Osteocyte (in vitro differentiated cells): Measurements from ENCODE around the gene RAD51AP1. TPM values are rescaled to one million over a fixed set of nuclear protein-coding genes. Genes with fewer than 3 reads are reported as not detected.

Experiments used
- DNase-seq: peaks from one replicate; pipeline ENCODE4 v3.0.0; 2021; ENCODE audit warnings: mixed read lengths; ENCODE audit not compliant: unreplicated experiment; ENCODE audit errors: extremely low spot score
- H3K27ac Mint-ChIP-seq: one replicate; pipeline ENCODE4 v1.8.0; 2021; ENCODE audit warnings: mild to moderate bottlenecking, mixed read lengths; ENCODE audit not compliant: unreplicated experiment
- H3K27me3 Mint-ChIP-seq: one replicate; pipeline ENCODE4 v1.8.0; 2021; ENCODE audit warnings: mixed read lengths; ENCODE audit not compliant: unreplicated experiment
- H3K36me3 Mint-ChIP-seq: one replicate; pipeline ENCODE4 v1.8.0; 2021; ENCODE audit warnings: mixed read lengths; ENCODE audit not compliant: unreplicated experiment
- H3K4me1 Mint-ChIP-seq: one replicate; pipeline ENCODE4 v1.8.0; 2021; ENCODE audit warnings: mixed read lengths; ENCODE audit not compliant: unreplicated experiment
- H3K4me3 Mint-ChIP-seq: one replicate; pipeline ENCODE4 v1.8.0; 2021; ENCODE audit warnings: mild to moderate bottlenecking, moderate library complexity, mixed read lengths; ENCODE audit not compliant: unreplicated experiment
- H3K9me3 Mint-ChIP-seq: one replicate; pipeline ENCODE4 v1.8.0; 2021; ENCODE audit warnings: mixed read lengths; ENCODE audit not compliant: unreplicated experiment
- CTCF ChIP-seq: fragments of 200-600 bp; sonication (generic); IDR thresholded peaks from 2 replicates; pipeline ENCODE4 v1.5.0; 2021; ENCODE audit warnings: antibody characterized with exemption, mild to moderate bottlenecking, moderate library complexity
- long read RNA-seq: library from polyadenylated mRNA; unstranded; transcript quantifications from one replicate; pipeline ENCODE4 v2.0.0, GENCODE V29; 2021
- total RNA-seq: library from RNA; stranded (reverse); gene quantifications from 2 replicates; pipeline ENCODE4 v1.2.1, GENCODE V29; 2021

RAD51AP1 gene, protein sequence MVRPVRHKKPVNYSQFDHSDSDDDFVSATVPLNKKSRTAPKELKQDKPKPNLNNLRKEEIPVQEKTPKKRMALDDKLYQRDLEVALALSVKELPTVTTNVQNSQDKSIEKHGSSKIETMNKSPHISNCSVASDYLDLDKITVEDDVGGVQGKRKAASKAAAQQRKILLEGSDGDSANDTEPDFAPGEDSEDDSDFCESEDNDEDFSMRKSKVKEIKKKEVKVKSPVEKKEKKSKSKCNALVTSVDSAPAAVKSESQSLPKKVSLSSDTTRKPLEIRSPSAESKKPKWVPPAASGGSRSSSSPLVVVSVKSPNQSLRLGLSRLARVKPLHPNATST
- total RNA-seq: 4.4 and 6.7 TPM in 2 replicates
- long read RNA-seq, transcript RAD51AP1-202 (9 exons, 2,113 nt): major isoform, 6 of 9 reads
- long read RNA-seq, partial matches to known transcripts: 0 of 9 reads
- long read RNA-seq, other reads (novel, unspliced or antisense): 3 of 9 reads

- Mint-ChIP-seq H3K9me3 (no peaks in the 10 kb centered on the region), H3K27ac (peak within 1 kb of the TSS; percentile 99), H3K4me3 (peak within 1 kb of the TSS; percentile 100)
Measured at GRCh38 chr12:4538207-4539160, at the start of gene RAD51AP1. RAD51AP1 (plus strand) TSS chr12:4538890; CDS start chr12:4538940, 50 bp downstream.

GRCh38 chr12:4489556-4489955, 49.1 kb upstream of the RAD51AP1 start:
- TF ChIP-seq CTCF: no peak
- no peak overlapping the region for H3K27ac Mint-ChIP-seq
- H3K4me1 Mint-ChIP-seq: no peaks in the 10 kb centered on the region
- no peaks in the 10 kb centered on the region for H3K9me3 Mint-ChIP-seq
- DNase-seq: no peak
- no peak overlapping the region for H3K4me3 Mint-ChIP-seq
- H3K36me3 Mint-ChIP-seq: peaks cover 20% of the 10 kb centered on the region
- H3K27me3 Mint-ChIP-seq: no peaks in the 10 kb centered on the region

More at GRCh38 chr12:4538207-4539160, at the start of gene RAD51AP1:
- Mint-ChIP-seq H3K27me3 (no peaks in the 10 kb centered on the region), H3K36me3 (no peaks in the 10 kb centered on the region), H3K4me1 (peaks cover 35% of the 10 kb centered on the region)
- peak; percentile 98 for DNase-seq
- TF ChIP-seq CTCF: no peak

DNA sequence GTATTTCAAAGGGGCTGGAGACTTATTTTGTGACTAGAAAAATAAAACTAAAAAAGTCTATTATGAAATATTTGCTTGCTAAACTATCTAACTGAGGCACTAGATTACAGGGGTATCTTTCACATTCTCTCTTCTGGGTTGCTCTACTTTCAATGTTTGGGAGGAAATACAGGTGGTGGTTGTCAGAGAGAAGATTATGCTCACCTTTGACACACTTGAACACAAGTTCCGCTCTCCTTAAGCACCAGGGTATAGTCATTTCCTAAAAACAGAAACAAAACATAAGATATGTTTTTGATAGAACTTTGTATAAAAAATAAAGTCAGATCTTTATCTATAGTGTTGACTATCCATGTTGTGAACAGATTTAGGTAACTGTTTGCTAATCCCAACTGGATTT, 47.7 kb upstream of the RAD51AP1 start:
- TF ChIP-seq CTCF: no peak
- Mint-ChIP-seq H3K27ac (no peak overlapping the region), H3K9me3 (no peaks in the 10 kb centered on the region), H3K27me3 (no peaks in the 10 kb centered on the region), H3K4me3 (no peak overlapping the region), H3K4me1 (no peaks in the 10 kb centered on the region), H3K36me3 (peaks cover 20% of the 10 kb centered on the region)
- DNase-seq: no peak

DNA sequence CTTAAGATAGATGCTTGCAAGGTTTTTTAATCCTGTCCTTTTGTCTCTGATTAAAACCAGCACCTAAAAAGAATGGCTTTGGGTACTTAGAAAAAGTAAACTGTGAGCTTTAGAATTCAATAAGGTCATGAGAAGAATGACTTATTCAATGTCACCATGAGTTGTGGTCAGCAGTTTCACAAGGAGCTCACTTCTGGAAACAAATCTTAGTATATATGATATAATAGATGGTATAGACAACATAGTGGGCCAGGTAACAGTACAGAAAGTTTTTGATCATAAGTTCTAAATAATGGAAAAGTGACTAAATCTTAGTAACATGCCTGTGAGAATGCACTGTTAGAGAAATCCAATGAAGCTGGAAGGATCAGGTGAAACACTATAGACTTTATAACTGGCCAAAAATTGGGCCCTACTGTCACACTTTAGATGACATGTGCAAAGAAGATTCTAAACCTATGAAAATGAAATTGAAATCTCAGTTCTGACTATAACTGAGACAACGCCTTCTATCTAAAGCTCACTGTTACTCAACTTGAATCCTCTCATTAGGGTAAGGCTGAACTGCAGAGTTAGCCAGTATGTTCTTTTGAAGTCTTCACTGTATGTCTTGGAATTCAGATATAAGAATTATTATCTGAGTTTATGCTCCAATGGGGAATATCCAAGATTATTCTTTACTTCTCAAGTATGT, 42.4 kb upstream of the RAD51AP1 start:
- DNase-seq: no peak
- TF ChIP-seq CTCF: no peak
- H3K27me3 Mint-ChIP-seq: no peaks in the 10 kb centered on the region
- H3K36me3 Mint-ChIP-seq: peaks cover 27% of the 10 kb centered on the region
- no peaks in the 10 kb centered on the region for H3K9me3 Mint-ChIP-seq
- no peak overlapping the region for H3K4me3 Mint-ChIP-seq
- no peaks in the 10 kb centered on the region for H3K4me1 Mint-ChIP-seq
- H3K27ac Mint-ChIP-seq: no peak overlapping the region
